ENCODE results near the gene PDLIM1.

DNA sequence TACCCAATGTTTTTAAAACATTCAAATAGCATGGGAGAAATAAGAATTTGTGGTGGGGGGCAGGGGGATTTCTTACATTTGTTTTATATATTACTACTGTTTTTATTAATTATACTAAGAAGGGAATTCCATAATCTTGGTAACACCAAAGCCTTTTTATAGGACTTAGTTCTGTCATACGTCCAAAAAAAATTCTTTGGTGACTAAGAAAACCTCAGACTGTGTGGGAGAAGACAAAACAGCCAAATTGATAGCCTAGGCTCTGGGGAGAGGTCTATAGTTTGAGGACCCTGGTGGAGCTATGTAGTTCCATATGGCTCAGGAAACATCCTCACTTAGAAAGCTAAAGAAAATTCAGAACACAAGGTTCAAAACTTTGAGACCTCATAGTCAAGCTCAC is 73.3 kb downstream of the PDLIM1 start:
- TF ChIP-seq CTCF (IDR thresholded peaks at IDR 0.05), result no peak
- TF ChIP-seq POLR2A (IDR thresholded peaks at IDR 0.05), result no peak

All from ovary (tissue), 3 donors.